Activated naive CD4-positive, alpha-beta T cell treated with anti-CD3 and anti-CD28 coated beads, Interleukin-2, amount 50 U/mL, for 24 hours (primary cell): ENCODE results near the gene FBLN5.
"Not testable (repeated sequence)": the region's sequence is repeated elsewhere in the genome, so short reads cannot be mapped to it uniquely, and the experiment has no call there.

Source experiments
- H3K27ac Mint-ChIP-seq: one replicate; pipeline ENCODE4 v1.8.0; 2021; ENCODE audit warnings: mild to moderate bottlenecking, mixed read lengths
- H3K27me3 Mint-ChIP-seq: one replicate; pipeline ENCODE4 v1.8.0; 2021; ENCODE audit warnings: mixed read lengths
- H3K36me3 Mint-ChIP-seq: one replicate; pipeline ENCODE4 v1.8.0; 2021; ENCODE audit warnings: mixed read lengths
- H3K4me1 Mint-ChIP-seq: one replicate; pipeline ENCODE4 v1.8.0; 2021; ENCODE audit warnings: mixed read lengths
- H3K4me3 Mint-ChIP-seq: one replicate; pipeline ENCODE4 v1.8.0; 2021; ENCODE audit warnings: mild to moderate bottlenecking, mixed read lengths
- H3K9me3 Mint-ChIP-seq: one replicate; pipeline ENCODE4 v1.8.0; 2021; ENCODE audit warnings: mixed read lengths

Gene FBLN5

DNA sequence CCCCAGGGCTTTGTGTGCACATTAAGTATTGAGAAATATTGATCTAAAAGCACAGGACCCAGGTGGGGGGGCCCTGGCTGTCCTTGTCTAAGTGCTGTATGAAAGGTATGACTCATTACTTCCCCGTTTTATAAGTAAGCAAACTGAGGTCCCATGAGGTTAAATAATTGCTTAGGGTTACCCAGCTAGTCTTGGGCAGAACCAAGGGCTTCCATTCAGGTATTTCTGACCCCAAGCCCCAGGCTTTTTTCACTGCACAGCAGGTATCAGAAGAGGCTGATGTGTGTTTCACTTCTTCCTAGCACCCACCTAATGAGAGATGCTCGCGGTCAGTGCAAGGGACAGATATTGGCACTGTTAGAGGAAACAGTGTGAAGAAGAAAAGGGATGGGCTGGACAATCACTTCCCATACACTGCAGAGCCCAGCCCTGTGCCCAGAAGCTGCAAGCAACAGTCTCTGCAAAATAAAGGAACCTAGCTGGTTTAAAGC is 75.4 kb downstream of the FBLN5 start:
- Mint-ChIP-seq H3K27ac (peak overlapping the region; percentile 90), H3K4me3 (peak overlapping the region; percentile 77), H3K9me3 (no peaks in the 10 kb centered on the region), H3K4me1 (peaks cover 100% of the 10 kb centered on the region), H3K36me3 (peaks cover 2% of the 10 kb centered on the region), H3K27me3 (no peaks in the 10 kb centered on the region)

GRCh38 chr14:91871401-91871800 is 76.1 kb downstream of the FBLN5 start:
- H3K36me3 Mint-ChIP-seq, H3K9me3 Mint-ChIP-seq, H3K27me3 Mint-ChIP-seq: not testable (repeated sequence)
- Mint-ChIP-seq H3K4me1 (peaks cover 100% of the 10 kb centered on the region), H3K4me3 (peak overlapping the region; percentile 61), H3K27ac (peak overlapping the region; percentile 90)

- no peaks in the 10 kb centered on the region for H3K27me3 Mint-ChIP-seq
- H3K27ac Mint-ChIP-seq = peak overlapping the region; percentile 99
- H3K9me3 Mint-ChIP-seq = no peaks in the 10 kb centered on the region
- peaks cover 100% of the 10 kb centered on the region for H3K4me1 Mint-ChIP-seq
- H3K4me3 Mint-ChIP-seq = peak overlapping the region; percentile 87
- H3K36me3 Mint-ChIP-seq = peaks cover 2% of the 10 kb centered on the region
These were observed 76.6 kb downstream of the FBLN5 start for GRCh38 chr14:91870890-91871289.

GRCh38 chr14:91870001-91870400 is 77.5 kb downstream of the FBLN5 start:
- peak overlapping the region; percentile 99 for H3K27ac Mint-ChIP-seq
- peaks cover 2% of the 10 kb centered on the region for H3K36me3 Mint-ChIP-seq
- peaks cover 98% of the 10 kb centered on the region for H3K4me1 Mint-ChIP-seq
- no peaks in the 10 kb centered on the region for H3K9me3 Mint-ChIP-seq
- no peaks in the 10 kb centered on the region for H3K27me3 Mint-ChIP-seq
- H3K4me3 Mint-ChIP-seq = peak overlapping the region; percentile 87

DNA sequence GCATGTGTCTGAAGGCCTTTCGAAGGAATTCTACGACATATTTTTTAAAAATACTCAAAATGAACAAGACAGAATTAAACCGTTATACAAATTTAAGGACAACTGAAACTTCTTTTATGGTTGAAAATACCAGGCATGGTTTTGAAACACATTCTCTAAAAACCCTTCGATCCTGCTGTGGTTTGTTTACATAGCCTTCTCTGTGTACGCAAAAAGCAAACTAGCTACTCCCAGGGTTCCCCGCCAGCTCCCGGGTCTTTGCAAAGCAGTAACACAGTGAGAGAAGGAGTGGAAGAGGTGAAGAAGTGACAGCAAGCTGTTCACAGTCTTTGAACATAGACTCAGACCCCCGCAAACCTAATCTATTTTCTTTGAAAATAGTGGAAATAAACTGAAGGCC is 77.9 kb downstream of the FBLN5 start:
- peaks cover 96% of the 10 kb centered on the region for H3K4me1 Mint-ChIP-seq
- H3K9me3 Mint-ChIP-seq = no peaks in the 10 kb centered on the region
- peak overlapping the region; percentile 87 for H3K4me3 Mint-ChIP-seq
- H3K27ac Mint-ChIP-seq = peak overlapping the region; percentile 99
- H3K36me3 Mint-ChIP-seq = peaks cover 2% of the 10 kb centered on the region
- no peaks in the 10 kb centered on the region for H3K27me3 Mint-ChIP-seq

DNA sequence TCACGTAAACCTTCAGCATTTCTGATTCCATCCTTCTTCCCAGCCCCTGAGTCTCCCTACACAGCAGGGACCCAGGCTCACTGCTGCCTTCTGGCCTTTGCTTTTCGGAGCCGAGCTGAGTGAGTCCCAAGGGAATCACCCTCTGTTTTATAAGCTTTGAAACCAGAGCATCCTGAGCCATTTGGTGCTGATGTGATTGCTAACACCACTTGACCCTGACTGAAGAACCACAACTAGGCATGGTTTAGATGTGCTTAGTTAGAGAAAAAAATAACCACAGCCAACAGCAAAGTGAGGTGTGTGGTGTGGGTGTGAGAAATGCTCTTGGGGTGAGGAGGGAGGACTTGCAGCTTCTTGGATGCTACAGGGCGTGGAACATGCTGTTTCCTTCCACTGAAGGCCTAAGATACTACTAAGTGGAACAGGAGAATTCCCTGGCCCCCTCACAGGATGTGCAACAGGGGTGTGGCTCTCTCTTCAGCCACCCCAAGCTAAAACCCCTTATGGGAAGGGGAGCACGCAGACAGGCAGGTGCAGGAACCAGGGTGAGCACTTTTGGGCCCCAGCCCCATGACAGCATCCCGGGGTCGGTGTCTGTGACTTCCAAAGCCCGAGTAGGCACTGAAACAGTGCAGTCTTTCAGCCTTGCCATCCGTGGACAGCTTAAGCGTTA is 80.0 kb downstream of the FBLN5 start, which contains the start of gene TC2N:
Gene TC2N (minus strand): TSS at position 221 of the 673 bp plus-strand sequence. CDS start 53,767 bp downstream, outside the sequence.
- peak within 1 kb of the TSS; percentile 99 for H3K27ac Mint-ChIP-seq
- peaks cover 9% of the 10 kb centered on the region for H3K36me3 Mint-ChIP-seq
- peak within 1 kb of the TSS; percentile 89 for H3K4me3 Mint-ChIP-seq
- H3K27me3 Mint-ChIP-seq = no peaks in the 10 kb centered on the region
- peaks cover 94% of the 10 kb centered on the region for H3K4me1 Mint-ChIP-seq
- H3K9me3 Mint-ChIP-seq = no peaks in the 10 kb centered on the region

DNA sequence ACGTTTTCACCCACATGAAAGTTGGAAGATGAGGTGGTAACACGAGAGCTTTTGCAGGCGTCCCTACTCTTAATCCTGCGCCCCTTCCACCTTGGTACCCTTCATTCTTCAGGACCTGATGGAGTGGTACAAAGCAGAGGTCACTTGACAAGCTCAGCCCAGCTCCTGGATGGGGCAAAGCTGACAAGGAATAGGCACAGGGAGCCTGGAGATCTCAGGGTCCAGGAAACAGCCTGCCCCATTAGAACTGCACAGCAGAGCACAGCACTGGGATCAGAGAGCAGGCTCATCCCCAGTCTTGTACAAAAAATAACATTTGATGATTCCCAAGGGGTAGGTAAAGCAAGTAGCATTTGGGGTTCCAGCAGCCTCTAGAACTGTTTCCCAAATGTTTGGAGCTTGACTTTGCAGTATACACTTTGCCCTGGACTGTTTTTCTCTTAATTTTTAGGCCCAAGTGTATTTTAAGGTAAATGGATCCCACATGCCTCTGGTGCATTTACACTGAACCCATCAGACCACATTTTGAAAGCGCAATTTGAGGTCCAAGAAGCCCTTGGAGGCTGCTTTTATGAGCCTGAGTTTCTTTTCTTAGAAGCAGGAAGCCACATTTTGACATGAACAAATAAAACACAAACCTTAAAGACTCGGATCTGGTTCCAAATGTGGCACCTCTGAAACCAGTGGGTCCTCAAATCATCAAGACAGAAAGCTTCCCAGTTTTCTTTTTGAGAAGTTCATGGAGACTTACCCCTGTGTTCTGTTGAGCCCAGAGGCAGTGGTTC is 80.8 kb downstream of the FBLN5 start:
- H3K4me1 Mint-ChIP-seq = peaks cover 94% of the 10 kb centered on the region
- no peaks in the 10 kb centered on the region for H3K27me3 Mint-ChIP-seq
- no peaks in the 10 kb centered on the region for H3K9me3 Mint-ChIP-seq
- H3K36me3 Mint-ChIP-seq = peaks cover 9% of the 10 kb centered on the region
- H3K27ac Mint-ChIP-seq = peak overlapping the region; percentile 93
- peak overlapping the region; percentile 89 for H3K4me3 Mint-ChIP-seq

DNA sequence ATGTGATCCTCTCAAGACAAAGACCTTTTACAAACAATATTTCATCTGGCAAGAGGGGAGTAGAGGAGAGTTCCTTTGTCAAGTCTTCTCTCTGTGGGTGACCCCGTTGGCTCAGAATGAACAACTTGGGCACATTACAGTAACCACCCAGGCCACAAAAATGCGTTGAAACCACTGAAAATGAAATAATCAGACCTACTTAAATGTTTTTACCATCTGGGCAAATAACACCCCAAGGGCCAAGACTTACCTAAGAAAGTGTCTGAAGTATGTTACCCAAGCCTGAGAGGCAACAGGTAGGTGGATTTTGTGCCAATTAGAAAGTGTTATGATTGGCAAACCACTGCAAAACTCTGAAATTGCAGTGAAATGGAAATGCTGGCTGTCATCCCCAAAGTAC is 81.4 kb downstream of the FBLN5 start:
- H3K27ac Mint-ChIP-seq = peak overlapping the region; percentile 93
- peaks cover 92% of the 10 kb centered on the region for H3K4me1 Mint-ChIP-seq
- peaks cover 12% of the 10 kb centered on the region for H3K36me3 Mint-ChIP-seq
- H3K4me3 Mint-ChIP-seq = peak overlapping the region; percentile 89
- no peaks in the 10 kb centered on the region for H3K9me3 Mint-ChIP-seq
- H3K27me3 Mint-ChIP-seq = no peaks in the 10 kb centered on the region

DNA sequence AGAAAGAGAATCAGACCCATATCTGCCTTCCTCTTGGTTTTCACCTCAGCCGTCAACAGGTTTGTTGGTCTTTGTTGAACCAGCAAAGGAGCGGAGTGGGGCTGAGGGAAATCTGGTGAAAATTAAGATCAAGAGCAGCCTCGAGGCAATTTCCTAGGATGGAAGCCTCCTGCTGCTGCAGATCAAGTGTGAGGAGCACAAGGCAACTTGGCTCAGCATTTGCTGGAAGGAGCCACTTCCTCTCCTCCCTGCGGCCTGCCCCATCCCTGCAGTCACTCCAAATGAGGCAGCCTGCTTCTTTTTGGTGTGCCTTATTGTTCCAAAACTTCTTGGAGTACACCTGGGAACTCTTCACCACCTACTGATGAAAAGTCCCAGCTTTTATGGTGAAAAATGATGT is 85.1 kb downstream of the FBLN5 start:
- H3K4me1 Mint-ChIP-seq = peaks cover 90% of the 10 kb centered on the region
- peaks cover 23% of the 10 kb centered on the region for H3K36me3 Mint-ChIP-seq
- H3K4me3 Mint-ChIP-seq = peak overlapping the region; percentile 78
- peak overlapping the region; percentile 98 for H3K27ac Mint-ChIP-seq
- no peaks in the 10 kb centered on the region for H3K27me3 Mint-ChIP-seq
- no peaks in the 10 kb centered on the region for H3K9me3 Mint-ChIP-seq

- H3K36me3 Mint-ChIP-seq = peaks cover 23% of the 10 kb centered on the region
- peak overlapping the region; percentile 98 for H3K27ac Mint-ChIP-seq
- H3K27me3 Mint-ChIP-seq = no peaks in the 10 kb centered on the region
- H3K4me1 Mint-ChIP-seq = peaks cover 88% of the 10 kb centered on the region
- H3K9me3 Mint-ChIP-seq = no peaks in the 10 kb centered on the region
- H3K4me3 Mint-ChIP-seq = peak overlapping the region; percentile 90
These were observed 86.4 kb downstream of the FBLN5 start for GRCh38 chr14:91861091-91861490.

GRCh38 chr14:91860238-91860637 is 87.3 kb downstream of the FBLN5 start:
- Mint-ChIP-seq H3K4me1 (peaks cover 90% of the 10 kb centered on the region), H3K27me3 (no peaks in the 10 kb centered on the region), H3K9me3 (no peaks in the 10 kb centered on the region), H3K27ac (peak overlapping the region; percentile 98), H3K4me3 (no peak overlapping the region), H3K36me3 (peaks cover 26% of the 10 kb centered on the region)

DNA sequence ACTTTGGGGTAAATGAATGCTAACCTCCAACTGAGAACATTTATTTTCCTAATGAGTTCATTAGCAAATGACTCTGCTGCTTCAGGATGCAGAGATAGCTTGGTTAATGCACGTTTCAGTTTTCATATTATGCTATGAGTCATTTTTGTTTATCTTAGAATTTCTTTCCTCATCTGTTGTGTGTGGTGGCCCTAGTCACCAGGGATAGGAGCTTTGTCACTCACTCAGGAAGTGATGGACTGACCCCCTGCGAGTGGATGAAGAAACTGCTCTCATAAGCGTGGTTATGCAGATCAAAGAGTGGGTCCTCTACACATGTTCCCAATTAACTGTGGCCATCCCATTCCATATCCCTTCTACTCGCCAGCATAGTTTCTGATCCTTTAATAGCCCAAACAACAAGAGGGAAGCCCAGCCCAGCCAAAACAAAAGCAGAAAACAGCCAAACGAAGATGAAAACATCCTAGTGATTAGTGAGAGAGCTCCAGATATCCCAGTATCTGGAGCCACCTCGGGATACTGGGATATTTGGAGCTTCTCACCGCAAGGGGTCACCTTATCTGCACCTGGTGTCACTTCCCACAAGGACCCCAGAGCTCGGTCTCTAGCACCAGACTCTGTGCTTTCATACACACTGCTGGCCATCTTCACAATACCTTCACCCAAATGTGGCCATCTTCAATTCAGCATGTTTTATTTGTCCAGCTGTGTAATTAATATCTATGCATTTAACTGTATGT is 88.8 kb downstream of the FBLN5 start:
- peak overlapping the region; percentile 26 for H3K27ac Mint-ChIP-seq
- peaks cover 28% of the 10 kb centered on the region for H3K36me3 Mint-ChIP-seq
- no peaks in the 10 kb centered on the region for H3K27me3 Mint-ChIP-seq
- H3K4me3 Mint-ChIP-seq = peak overlapping the region; percentile 8
- H3K4me1 Mint-ChIP-seq = peaks cover 92% of the 10 kb centered on the region
- H3K9me3 Mint-ChIP-seq = no peaks in the 10 kb centered on the region

DNA sequence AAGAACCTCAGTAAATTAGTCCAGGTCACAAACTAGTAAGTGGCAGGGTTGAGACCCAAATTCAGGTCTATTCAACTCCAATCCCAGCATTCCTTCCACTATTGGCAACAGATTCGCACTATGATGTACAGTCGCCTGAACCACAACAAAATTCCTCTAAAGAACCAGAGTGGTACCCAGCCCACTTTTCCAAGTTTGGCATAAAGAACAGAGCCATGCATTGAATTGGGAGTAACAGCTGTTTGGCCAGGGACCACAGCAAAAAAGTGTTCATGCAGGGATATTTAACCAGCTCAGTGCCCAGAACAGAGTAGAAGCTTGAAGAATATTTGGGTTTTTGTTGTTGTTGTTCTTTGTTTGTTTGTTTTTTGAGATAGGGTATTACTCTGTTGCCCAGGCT is 89.9 kb downstream of the FBLN5 start:
- H3K36me3 Mint-ChIP-seq = peaks cover 22% of the 10 kb centered on the region
- no peak overlapping the region for H3K4me3 Mint-ChIP-seq
- H3K27ac Mint-ChIP-seq = peak overlapping the region; percentile 52
- no peaks in the 10 kb centered on the region for H3K27me3 Mint-ChIP-seq
- H3K9me3 Mint-ChIP-seq = no peaks in the 10 kb centered on the region
- H3K4me1 Mint-ChIP-seq = peaks cover 90% of the 10 kb centered on the region

- Mint-ChIP-seq H3K4me1 (peaks cover 79% of the 10 kb centered on the region), H3K27me3 (no peaks in the 10 kb centered on the region), H3K9me3 (no peaks in the 10 kb centered on the region), H3K4me3 (peak overlapping the region; percentile 43), H3K27ac (peak overlapping the region; percentile 65), H3K36me3 (peaks cover 22% of the 10 kb centered on the region)
These were observed 93.1 kb downstream of the FBLN5 start for GRCh38 chr14:91854327-91854934.

DNA sequence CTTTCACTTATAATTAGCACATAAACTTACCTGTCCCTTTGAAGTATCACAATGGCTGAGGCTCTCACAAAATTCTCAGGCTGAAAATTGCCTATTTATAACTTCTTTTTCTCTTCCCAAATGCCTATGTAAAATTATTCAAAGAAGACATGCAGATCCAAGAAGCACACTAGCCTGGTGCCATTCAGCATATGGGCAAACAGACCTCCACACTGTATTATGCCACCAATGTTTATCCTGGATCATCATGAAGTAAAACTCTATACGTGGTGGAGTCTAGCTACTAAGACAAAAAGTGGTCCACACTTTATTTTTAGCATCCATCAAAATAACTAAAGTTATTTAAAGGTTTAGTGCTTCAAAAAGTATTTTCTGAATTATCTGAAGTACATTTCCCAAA is 95.9 kb downstream of the FBLN5 start:
- H3K4me3 Mint-ChIP-seq = no peak overlapping the region
- no peaks in the 10 kb centered on the region for H3K27me3 Mint-ChIP-seq
- no peaks in the 10 kb centered on the region for H3K9me3 Mint-ChIP-seq
- H3K4me1 Mint-ChIP-seq = peaks cover 70% of the 10 kb centered on the region
- H3K27ac Mint-ChIP-seq = peak overlapping the region; percentile 52
- peaks cover 22% of the 10 kb centered on the region for H3K36me3 Mint-ChIP-seq
